Measurements from ENCODE around the gene PHACTR3. TPM values are rescaled to one million over a fixed set of nuclear protein-coding genes. Genes with fewer than 3 reads are reported as not detected.

The PHACTR3 gene
- total RNA-seq, 1 donor from 2014 or later: not detected

GRCh38 chr20:59730722-59731121, 126.4 kb downstream of the PHACTR3 start:
- Mint-ChIP-seq H3K4me1 (ENCODE audit: low read depth) (no peaks in the 10 kb centered on the region), H3K27ac (ENCODE audit: unreplicated experiment) (no peak overlapping the region), H3K4me3 (ENCODE audit: unreplicated experiment) (no peak overlapping the region), H3K9me3 (ENCODE audit: low read depth) (no peaks in the 10 kb centered on the region), H3K27me3 (ENCODE audit: low read depth) (peaks cover 6% of the 10 kb centered on the region), H3K36me3 (ENCODE audit: low read depth) (no peaks in the 10 kb centered on the region)
- no peak for TF ChIP-seq CTCF (IDR thresholded peaks at IDR 0.05)
- no peak for DNase-seq (ENCODE audit: low spot score)

- TF ChIP-seq CTCF (IDR thresholded peaks at IDR 0.05): no peak
- H3K4me3 Mint-ChIP-seq (ENCODE audit: unreplicated experiment): no peak overlapping the region
Measured at GRCh38 chr20:59731376-59731775, 127.0 kb downstream of the PHACTR3 start.

GRCh38 chr20:59733351-59733750, 129.0 kb downstream of the PHACTR3 start:
- peaks cover 14% of the 10 kb centered on the region for H3K27me3 Mint-ChIP-seq (ENCODE audit: low read depth)
- no peak for DNase-seq (ENCODE audit: low spot score)

More at GRCh38 chr20:59731376-59731775, 127.0 kb downstream of the PHACTR3 start:
- H3K4me1 Mint-ChIP-seq (ENCODE audit: low read depth): no peaks in the 10 kb centered on the region
- H3K36me3 Mint-ChIP-seq (ENCODE audit: low read depth): no peaks in the 10 kb centered on the region
- no peaks in the 10 kb centered on the region for H3K9me3 Mint-ChIP-seq (ENCODE audit: low read depth)
- peaks cover 6% of the 10 kb centered on the region for H3K27me3 Mint-ChIP-seq (ENCODE audit: low read depth)
- H3K27ac Mint-ChIP-seq (ENCODE audit: unreplicated experiment): no peak overlapping the region
- DNase-seq (ENCODE audit: low spot score): no peak

GRCh38 chr20:59735486-59735885, 131.1 kb downstream of the PHACTR3 start:
- no peak for TF ChIP-seq CTCF (IDR thresholded peaks at IDR 0.05)
- no peak overlapping the region for H3K4me3 Mint-ChIP-seq (ENCODE audit: unreplicated experiment)
- H3K27me3 Mint-ChIP-seq (ENCODE audit: low read depth): peaks cover 15% of the 10 kb centered on the region
- H3K36me3 Mint-ChIP-seq (ENCODE audit: low read depth): no peaks in the 10 kb centered on the region
- H3K9me3 Mint-ChIP-seq (ENCODE audit: low read depth): no peaks in the 10 kb centered on the region
- no peaks in the 10 kb centered on the region for H3K4me1 Mint-ChIP-seq (ENCODE audit: low read depth)
- DNase-seq (ENCODE audit: low spot score): peak; percentile 35
- no peak overlapping the region for H3K27ac Mint-ChIP-seq (ENCODE audit: unreplicated experiment)

More at GRCh38 chr20:59733351-59733750, 129.0 kb downstream of the PHACTR3 start:
- Mint-ChIP-seq H3K9me3 (ENCODE audit: low read depth) (no peaks in the 10 kb centered on the region), H3K4me1 (ENCODE audit: low read depth) (no peaks in the 10 kb centered on the region), H3K27ac (ENCODE audit: unreplicated experiment) (no peak overlapping the region), H3K4me3 (ENCODE audit: unreplicated experiment) (no peak overlapping the region), H3K36me3 (ENCODE audit: low read depth) (no peaks in the 10 kb centered on the region)
- no peak for TF ChIP-seq CTCF (IDR thresholded peaks at IDR 0.05)

- no peak for TF ChIP-seq CTCF (IDR thresholded peaks at IDR 0.05)
- H3K9me3 Mint-ChIP-seq (ENCODE audit: low read depth): no peaks in the 10 kb centered on the region
- no peak overlapping the region for H3K4me3 Mint-ChIP-seq (ENCODE audit: unreplicated experiment)
- DNase-seq (ENCODE audit: low spot score): peak; percentile 36
- H3K27ac Mint-ChIP-seq (ENCODE audit: unreplicated experiment): no peak overlapping the region
- no peaks in the 10 kb centered on the region for H3K36me3 Mint-ChIP-seq (ENCODE audit: low read depth)
- peaks cover 15% of the 10 kb centered on the region for H3K27me3 Mint-ChIP-seq (ENCODE audit: low read depth)
- no peaks in the 10 kb centered on the region for H3K4me1 Mint-ChIP-seq (ENCODE audit: low read depth)
Measured at GRCh38 chr20:59735917-59736316, 131.6 kb downstream of the PHACTR3 start.
